Brain microvascular endothelial cell (primary cell): ENCODE data around the gene GDI2.
"Not testable (repeated sequence)": the region's sequence is repeated elsewhere in the genome, so short reads cannot be mapped to it uniquely, and the experiment has no call there.

Experiments
- DNase-seq: peaks from one replicate; pipeline ENCODE4 v3.0.0-alpha.2; 2020
- H3K27ac ChIP-seq: fragments of 250-450 bp; sonication (Bioruptor Pico); 2 replicates; pipeline ENCODE4 v1.5.1; 2020; ENCODE audit warnings: mild to moderate bottlenecking, moderate library complexity
- H3K27me3 ChIP-seq: fragments of 250-450 bp; sonication (Bioruptor Pico); replicated peaks from 2 replicates; pipeline ENCODE4 v1.5.1; 2020; ENCODE audit warnings: mild to moderate bottlenecking
- H3K36me3 ChIP-seq: fragments of 250-450 bp; sonication (Bioruptor Pico); replicated peaks from 2 replicates; pipeline ENCODE4 v1.5.1; 2020; ENCODE audit warnings: mild to moderate bottlenecking
- H3K4me3 ChIP-seq: 2 replicates; pipeline ENCODE4 v1.5.1; 2011; ENCODE audit warnings: low read depth, mild to moderate bottlenecking, control low read depth, low read length, moderate library complexity
- CTCF ChIP-seq: IDR thresholded peaks from 2 replicates; pipeline ENCODE4 v1.5.1; 2011; ENCODE audit warnings: low read depth, mild to moderate bottlenecking, moderate library complexity, low read length, control low read depth, inconsistent platforms; ENCODE audit errors: missing control alignments
- in situ Hi-C: cut with HindIII; loops from 2 replicates; pipeline ENCODE4 v1.10.0; 2017; ENCODE audit warnings: low sequenced_read_pairs, low pct_ligation_motif_present

The GDI2 gene

GRCh38 chr10:5788969-5789368 lies 24.3 kb downstream of the GDI2 start:
- Histone ChIP-seq H3K4me3 (no peak overlapping the region), H3K36me3 (peaks cover 65% of the 10 kb centered on the region), H3K27me3 (no peaks in the 10 kb centered on the region), H3K27ac (no peak overlapping the region)
- no peak for TF ChIP-seq CTCF
- in situ Hi-C loops, result no loop called here
- no peak for DNase-seq

- Histone ChIP-seq H3K27ac (no peak overlapping the region), H3K27me3 (no peaks in the 10 kb centered on the region), H3K4me3 (no peak overlapping the region), H3K36me3 (peaks cover 51% of the 10 kb centered on the region)
- in situ Hi-C loops, result no loop called here
- DNase-seq, result no peak
- no peak for TF ChIP-seq CTCF
These were observed 29.9 kb downstream of the GDI2 start for GRCh38 chr10:5783300-5783699.

- Histone ChIP-seq H3K27ac (no peak overlapping the region), H3K36me3 (peaks cover 48% of the 10 kb centered on the region), H3K27me3 (no peaks in the 10 kb centered on the region), H3K4me3 (no peak overlapping the region)
- no peak for TF ChIP-seq CTCF
- DNase-seq, result no peak
- in situ Hi-C loops, result no loop called here
These were observed 31.1 kb downstream of the GDI2 start for GRCh38 chr10:5782174-5782573.

- H3K27ac ChIP-seq, result no peak overlapping the region
- DNase-seq, result no peak
- no peak overlapping the region for H3K4me3 ChIP-seq
- no peak for TF ChIP-seq CTCF
- no peaks in the 10 kb centered on the region for H3K27me3 ChIP-seq
- H3K36me3 ChIP-seq, result peaks cover 37% of the 10 kb centered on the region
- in situ Hi-C loops, result no loop called here
These were observed 33.5 kb downstream of the GDI2 start for GRCh38 chr10:5779730-5780129.

GRCh38 chr10:5777758-5778157 lies 35.5 kb downstream of the GDI2 start:
- H3K27ac ChIP-seq, in situ Hi-C loops, DNase-seq, H3K27me3 ChIP-seq, H3K4me3 ChIP-seq: not testable (repeated sequence)
- peaks cover 28% of the 10 kb centered on the region for H3K36me3 ChIP-seq

GRCh38 chr10:5776881-5777197 lies 36.4 kb downstream of the GDI2 start:
- in situ Hi-C loops, result no loop called here
- DNase-seq, result no peak
- peak overlapping the region; percentile 20 for H3K27ac ChIP-seq
- H3K4me3 ChIP-seq, result no peak overlapping the region
- TF ChIP-seq CTCF, result no peak
- no peaks in the 10 kb centered on the region for H3K27me3 ChIP-seq
- H3K36me3 ChIP-seq, result peaks cover 22% of the 10 kb centered on the region
